GM18861 (cell line): ENCODE data around the gene AGPAT3.

Experiments
- ATAC-seq: cut with Tn5 transposase; IDR thresholded peaks from one replicate; pipeline ENCODE4 v1.9.1; 2021; ENCODE audit not compliant: unreplicated experiment

Gene AGPAT3

GRCh38 chr21:43905726-43906455, 40.9 kb downstream of the AGPAT3 start:
- ATAC-seq: no peak

DNA sequence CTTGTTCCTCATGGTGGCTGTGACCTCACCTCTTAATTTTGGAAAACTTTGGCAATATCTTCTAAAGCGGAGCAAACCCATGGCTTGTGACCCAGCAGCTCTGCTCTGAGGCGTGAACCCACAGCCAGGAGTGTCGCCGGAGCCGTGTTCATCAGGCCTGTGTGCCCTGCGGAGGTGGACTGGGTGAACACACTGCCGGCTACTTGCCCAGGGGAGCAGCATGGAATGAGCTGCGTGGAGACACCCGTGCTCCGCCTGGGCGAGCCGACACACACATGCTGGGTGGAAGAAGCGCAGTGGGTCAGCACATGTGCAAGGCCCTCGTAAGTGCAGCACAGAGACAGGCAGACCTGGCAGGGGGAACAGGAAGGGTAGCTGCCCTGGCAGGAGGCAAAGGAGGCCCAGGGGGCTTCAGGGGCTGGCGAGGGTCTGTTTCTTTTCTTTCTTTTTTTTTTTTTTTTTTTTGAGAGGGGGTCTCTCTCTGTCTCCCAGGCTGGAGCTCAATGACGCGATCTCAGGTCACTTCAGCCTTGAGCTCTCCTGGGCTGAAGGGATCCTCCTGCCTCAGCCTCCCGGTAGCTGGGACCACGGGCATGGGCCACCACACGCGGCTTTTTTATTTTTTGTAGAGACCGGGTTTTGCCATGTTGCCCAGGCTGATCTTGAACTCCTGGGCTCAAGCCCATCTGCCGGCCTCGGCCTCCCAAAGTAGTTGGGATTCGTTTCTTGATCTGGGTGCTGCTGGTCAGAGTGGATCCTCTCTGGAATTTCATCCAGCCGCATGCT, 41.8 kb downstream of the AGPAT3 start:
- ATAC-seq: no peak

DNA sequence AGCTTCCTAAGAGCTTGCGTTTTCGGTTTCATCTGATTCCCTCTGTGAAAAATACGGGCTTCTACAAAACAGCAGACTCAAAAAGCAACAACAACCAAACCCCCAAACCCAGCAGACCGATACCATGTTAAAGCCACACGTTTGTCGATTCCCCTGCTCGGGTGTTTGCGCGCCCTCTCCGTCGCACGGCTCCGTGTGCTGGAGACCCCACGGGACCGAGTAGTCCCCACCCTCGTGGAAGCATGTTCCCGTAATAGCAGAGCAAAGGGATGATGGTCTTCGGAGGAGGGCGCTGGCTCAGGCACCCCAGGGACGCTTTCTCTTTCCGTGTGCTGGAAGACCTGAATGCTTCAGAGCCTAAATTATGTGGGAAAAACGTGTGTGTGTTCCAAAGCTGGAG, 42.7 kb downstream of the AGPAT3 start:
- ATAC-seq: no peak

GRCh38 chr21:43908167-43908566, 43.1 kb downstream of the AGPAT3 start:
- no peak for ATAC-seq

DNA sequence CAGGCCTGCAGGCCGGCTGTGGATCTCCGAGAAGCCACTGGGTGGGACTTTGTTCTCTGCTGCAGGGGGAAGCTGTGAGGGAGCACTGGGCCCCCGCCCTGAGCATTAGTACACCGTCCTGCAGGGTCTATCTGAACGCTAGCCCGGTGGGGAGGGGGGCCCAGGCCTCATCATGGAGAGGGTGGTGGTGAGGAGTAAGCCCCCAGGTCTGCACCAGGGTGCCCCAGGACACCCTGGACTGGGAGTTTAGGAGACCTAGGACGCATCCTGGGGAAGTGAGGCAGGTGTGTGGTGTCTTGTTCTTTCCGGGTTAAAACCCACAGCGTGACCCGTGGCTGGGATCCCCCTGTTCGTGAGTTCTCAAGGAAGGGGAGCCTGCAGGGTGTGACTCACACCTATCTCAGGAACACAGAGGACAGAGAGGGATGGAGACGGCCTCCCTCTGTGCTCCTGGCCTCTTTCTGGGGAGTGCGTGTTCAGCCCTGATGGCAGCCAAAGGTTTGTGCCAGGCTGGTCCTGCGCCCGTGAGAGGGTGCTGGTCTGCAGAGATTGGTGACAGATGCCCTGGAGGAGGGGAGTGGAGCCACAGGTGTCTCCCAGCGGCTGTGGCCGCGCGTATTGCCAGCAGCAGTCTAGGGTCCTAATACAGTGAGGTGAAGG, 44.8 kb downstream of the AGPAT3 start:
- no peak for ATAC-seq

- ATAC-seq: no peak
These were observed 45.4 kb downstream of the AGPAT3 start for GRCh38 chr21:43910460-43910859.

DNA sequence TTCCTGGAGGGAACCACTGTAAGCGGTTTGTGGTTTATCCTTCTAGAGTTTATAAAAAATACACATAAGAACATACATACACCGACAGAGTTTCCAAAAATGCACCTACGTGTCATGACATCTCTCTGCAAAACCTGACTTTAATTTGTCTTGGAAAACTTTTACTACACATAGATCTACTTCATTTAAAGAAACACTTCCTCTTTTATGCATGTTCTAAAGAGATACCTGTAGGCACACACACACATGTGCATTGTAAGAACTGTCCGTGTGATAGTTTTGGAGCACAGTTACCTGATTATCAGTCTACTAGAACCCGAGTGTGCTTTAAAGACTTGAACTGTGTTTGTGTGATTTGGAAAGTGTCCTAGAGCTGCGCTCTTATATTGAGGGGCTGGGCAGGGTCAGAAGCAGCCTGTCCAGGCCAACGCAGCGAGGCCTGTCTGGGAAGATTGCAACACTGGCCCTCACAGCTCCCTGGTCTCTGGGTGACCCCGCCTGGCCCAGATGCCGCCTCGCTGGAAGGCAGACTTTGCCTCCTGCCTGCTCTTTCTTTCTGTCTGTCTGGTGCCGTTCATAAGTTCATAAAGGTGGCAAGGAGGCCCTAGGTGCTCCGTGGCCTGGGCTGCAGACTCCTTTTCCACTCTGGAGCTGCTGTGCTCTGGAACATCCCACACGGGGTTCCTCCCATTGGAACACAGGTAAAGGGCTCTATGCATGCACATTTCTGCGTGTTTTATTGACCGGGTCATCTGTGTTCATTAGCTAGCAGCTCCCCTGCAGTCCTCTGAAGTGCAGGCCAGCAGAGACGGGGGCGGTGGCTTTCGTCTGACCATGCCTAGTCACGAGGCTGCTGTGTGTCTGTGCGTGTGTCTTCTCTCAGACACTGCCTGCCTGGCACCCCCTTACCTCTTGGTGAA, 46.3 kb downstream of the AGPAT3 start:
- ATAC-seq: no peak

DNA sequence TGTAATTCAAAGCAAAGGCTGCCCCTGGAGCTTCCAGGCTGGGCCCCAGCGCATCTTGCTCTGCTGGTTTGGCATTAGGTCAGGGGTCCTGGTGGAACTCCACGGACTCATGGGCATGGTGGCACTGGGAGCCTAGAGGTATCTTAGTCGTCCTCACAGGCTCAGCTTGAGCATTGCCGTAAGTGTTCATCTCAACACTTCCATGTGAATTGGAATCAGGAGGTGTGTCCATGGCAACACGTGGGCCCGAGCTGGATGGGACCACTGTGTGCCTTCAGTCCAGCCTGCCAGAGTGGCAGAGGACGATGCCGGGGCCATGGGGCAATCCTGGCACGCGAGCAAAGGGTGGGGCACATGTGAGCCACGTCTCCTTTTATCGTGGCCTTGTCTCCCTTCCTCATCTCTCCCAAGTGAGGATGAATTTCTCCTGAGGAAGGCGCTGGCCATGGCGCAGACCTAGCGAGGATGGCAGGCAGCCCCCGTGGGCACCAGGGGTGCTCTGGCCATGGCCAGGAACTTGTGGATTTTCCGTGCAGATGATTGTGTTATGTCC, 47.0 kb downstream of the AGPAT3 start:
- no peak for ATAC-seq

DNA sequence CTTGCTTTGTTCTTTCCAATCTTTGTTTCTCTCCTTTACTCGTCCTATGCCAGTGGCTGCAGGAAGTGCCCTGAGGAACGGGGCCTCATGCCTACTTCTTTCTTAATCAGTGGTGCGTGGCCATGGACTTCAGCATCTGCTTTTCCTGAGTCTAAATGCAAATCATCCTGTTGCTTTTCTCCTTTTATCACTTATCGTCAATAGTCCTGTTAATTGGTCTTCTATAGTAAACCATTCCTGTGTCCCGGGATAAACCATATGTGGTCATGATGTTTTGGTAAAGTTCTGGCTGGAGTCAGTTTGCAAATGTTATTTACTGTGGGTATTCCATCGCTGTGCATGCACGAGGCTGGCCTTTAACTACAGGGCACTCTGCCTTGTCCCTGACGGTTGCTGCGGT, 47.5 kb downstream of the AGPAT3 start:
- no peak for ATAC-seq

GRCh38 chr21:43912910-43913309, 47.9 kb downstream of the AGPAT3 start:
- ATAC-seq: no peak

DNA sequence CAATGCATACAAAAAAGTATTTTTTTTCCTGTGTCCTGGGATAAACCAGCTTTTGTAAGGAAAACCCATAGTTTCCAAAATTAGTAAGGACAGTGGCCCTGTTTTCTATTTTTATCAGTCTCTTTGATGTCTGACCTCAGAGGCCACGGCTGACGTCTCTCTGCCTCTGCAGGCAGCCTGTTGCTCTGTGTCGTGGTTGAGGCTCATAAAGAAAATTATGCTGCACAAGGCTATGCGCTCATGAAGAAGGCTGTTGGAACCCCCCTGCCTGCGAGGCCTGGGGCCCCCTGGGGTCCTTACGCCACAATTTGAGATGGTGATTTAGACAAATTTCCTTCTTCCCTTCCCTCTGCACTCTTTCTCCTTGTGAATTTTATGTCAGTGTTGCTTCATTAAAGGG, 48.9 kb downstream of the AGPAT3 start:
- no peak for ATAC-seq

DNA sequence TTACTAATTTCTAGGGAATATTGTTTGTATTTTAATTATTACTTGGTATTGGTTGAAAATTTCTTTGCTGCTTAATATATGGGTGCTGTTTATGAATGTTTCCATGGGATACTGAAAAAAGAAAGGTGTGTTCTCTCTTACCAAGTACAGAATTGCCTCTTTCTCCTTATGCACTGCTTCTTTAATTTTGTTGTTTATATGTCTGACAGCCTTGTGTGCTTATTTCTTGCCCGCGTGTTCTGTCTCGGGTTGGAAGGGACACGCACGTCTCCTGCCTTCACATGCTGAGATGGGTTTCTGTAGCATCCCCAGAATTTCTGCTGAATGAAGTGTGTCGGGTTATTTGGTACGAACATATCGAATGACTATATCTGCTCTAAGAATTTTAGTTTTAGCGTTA, 51.1 kb downstream of the AGPAT3 start:
- no peak for ATAC-seq

- ATAC-seq: no peak
These were observed 51.9 kb downstream of the AGPAT3 start for GRCh38 chr21:43916691-43917514.

- no peak for ATAC-seq
These were observed 52.7 kb downstream of the AGPAT3 start for GRCh38 chr21:43917515-43918384.

DNA sequence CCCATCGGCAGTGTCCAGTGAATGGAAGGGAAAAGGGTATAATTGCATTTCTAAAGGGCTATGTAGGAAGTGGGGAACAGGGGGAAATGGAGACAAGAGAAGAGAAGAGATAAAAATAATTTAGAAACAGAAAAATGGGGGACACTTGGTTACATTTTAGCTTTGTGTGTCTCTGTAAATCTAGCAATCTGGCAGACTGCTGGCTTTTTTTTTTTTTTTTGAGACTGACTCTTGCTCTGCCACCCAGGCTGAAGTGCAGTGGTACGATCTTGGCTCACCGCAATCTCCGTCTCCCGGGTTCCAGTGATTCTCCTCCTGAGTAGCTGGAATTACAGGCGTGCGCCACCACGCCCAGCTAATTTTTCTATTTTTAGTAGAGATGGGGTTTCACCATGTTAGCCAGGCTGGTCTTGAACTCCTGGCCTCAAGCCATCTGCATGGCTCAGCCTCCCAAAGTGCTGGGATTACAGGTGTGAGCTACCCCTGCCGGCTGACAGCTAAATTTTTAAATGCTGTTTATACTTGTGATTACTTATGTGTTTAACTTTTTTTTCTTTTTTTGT, 53.4 kb downstream of the AGPAT3 start:
- ATAC-seq: no peak

GRCh38 chr21:43919283-43919682, 54.3 kb downstream of the AGPAT3 start:
- ATAC-seq: no peak

DNA sequence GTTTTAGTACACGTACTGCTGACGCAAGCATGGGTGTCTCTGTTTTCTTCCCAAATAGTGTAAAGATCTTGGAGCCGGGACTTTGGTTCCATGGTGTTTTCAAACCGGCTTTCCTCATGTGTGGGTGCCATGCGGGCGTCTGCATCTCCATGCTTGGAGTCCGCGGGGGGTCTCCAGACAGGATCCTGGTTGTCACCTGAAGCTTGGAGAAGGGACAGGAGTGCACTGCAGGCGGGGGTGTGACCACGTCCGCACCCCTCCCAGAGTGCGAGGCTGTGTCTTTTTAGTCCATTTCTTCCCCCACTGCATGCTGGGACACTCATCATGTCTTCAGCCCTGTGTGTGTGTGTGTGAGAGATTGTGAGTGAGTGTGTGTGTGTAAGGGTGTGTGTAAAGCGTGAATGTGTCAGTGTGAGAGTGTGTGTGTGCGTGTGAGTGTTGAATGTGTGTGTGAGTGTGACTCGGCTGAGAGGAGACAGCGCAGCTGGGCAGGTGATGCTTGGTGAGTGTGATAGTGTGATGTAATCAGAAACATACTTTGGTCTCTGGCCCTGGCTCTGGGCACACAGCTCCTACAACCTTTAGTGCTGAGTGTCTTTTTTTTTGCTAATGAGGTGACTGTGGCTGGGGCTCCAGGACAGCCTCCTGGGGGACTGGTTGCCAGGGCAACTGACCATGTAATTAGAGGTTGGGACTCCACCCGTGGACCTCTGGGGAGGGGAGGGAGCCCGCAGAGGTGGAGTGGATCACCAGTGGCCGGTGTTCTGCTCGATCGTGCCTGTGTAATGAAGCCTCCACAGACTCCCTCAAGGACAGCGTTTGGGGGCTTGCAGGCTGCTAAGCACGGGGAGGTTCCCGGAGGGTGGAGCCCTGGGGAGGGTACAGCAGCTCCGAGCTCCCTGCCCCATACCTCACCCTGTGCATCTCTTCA, 55.1 kb downstream of the AGPAT3 start:
- ATAC-seq: peak; percentile 39
